Stimulated activated naive CD8-positive, alpha-beta T cell treated with anti-CD3 and anti-CD28 coated beads, Interleukin-15, Interleukin-2, amounts not matched to agents 100 U/mL and 50 U/mL, for 24 hours (primary cell): ENCODE data around the gene TRMT1.
A peak's percentile ranks its signal among the peaks of the same experiment; 100 is the strongest.

ENCODE experiments used
- ATAC-seq: fragments of 150-1000 bp; cut with Tn5 transposase; one replicate; pipeline ENCODE4 v1.10.0; 2021
- DNase-seq: peaks from one replicate; pipeline ENCODE4 v3.0.0; 2021

The TRMT1 gene

GRCh38 chr19:13102416-13102665, 14.2 kb downstream of the TRMT1 start:
- ATAC-seq, result no peak
- no peak for DNase-seq

GRCh38 chr19:13101590-13102415, 14.7 kb downstream of the TRMT1 start:
- DNase-seq (no peak), ATAC-seq (no peak)

- DNase-seq (no peak), ATAC-seq (no peak)
Observed at GRCh38 chr19:13100841-13101589, 15.5 kb downstream of the TRMT1 start.

- ATAC-seq, result peak; percentile 64
- DNase-seq, result peak; percentile 77
Observed at GRCh38 chr19:13100031-13100588, 16.4 kb downstream of the TRMT1 start.

GRCh38 chr19:13099073-13099999, 17.2 kb downstream of the TRMT1 start:
- peak; percentile 79 for DNase-seq
- ATAC-seq, result peak; percentile 21

- DNase-seq, result no peak
- no peak for ATAC-seq
Observed at GRCh38 chr19:13098277-13099072, 18.1 kb downstream of the TRMT1 start.

GRCh38 chr19:13097463-13098258, 18.9 kb downstream of the TRMT1 start:
- peak; percentile 50 for DNase-seq
- ATAC-seq, result no peak

- DNase-seq (no peak), ATAC-seq (no peak)
Observed at GRCh38 chr19:13097033-13097462, 19.5 kb downstream of the TRMT1 start.

GRCh38 chr19:13095934-13096927, 20.3 kb downstream of the TRMT1 start:
- DNase-seq (peak; percentile 43), ATAC-seq (no peak)

- DNase-seq, result no peak
- no peak for ATAC-seq
Observed at GRCh38 chr19:13095393-13095784, 21.2 kb downstream of the TRMT1 start.

GRCh38 chr19:13094771-13095392, 21.7 kb downstream of the TRMT1 start:
- DNase-seq (no peak), ATAC-seq (no peak)

GRCh38 chr19:13094106-13094504, 22.4 kb downstream of the TRMT1 start:
- ATAC-seq, result no peak
- DNase-seq, result no peak

GRCh38 chr19:13093407-13094105, 23.0 kb downstream of the TRMT1 start:
- peak; percentile 76 for ATAC-seq
- peak; percentile 82 for DNase-seq

- ATAC-seq (no peak), DNase-seq (no peak)
Observed at GRCh38 chr19:13092606-13093235, 23.8 kb downstream of the TRMT1 start.

GRCh38 chr19:13092158-13092543, 24.4 kb downstream of the TRMT1 start:
- ATAC-seq (no peak), DNase-seq (no peak)

GRCh38 chr19:13091400-13092157, 25.0 kb downstream of the TRMT1 start:
- ATAC-seq (no peak), DNase-seq (no peak)
